ENCODE measurements around the gene CDC123. TPM values are rescaled to one million over a fixed set of nuclear protein-coding genes. Genes with fewer than 3 reads are reported as not detected.
"Not testable (repeated sequence)": the region's sequence is repeated elsewhere in the genome, so short reads cannot be mapped to it uniquely, and the experiment has no call there.

CDC123 gene
- total RNA-seq, 2 donors from 2014 or later, result 161 to 167 TPM

- Mint-ChIP-seq H3K27me3 (peaks cover 0 to 7% of the 10 kb centered on the region in 2 donors), H3K9me3 (no peaks in the 10 kb centered on the region), H3K4me1 (ENCODE audit: low read depth in 2 of 2) (no peaks in the 10 kb centered on the region), H3K27ac (no peak overlapping the region), H3K36me3 (peaks cover 1% of the 10 kb centered on the region), H3K4me3 (no peak overlapping the region)
- ATAC-seq (no peak), DNase-seq (ENCODE audit: low spot score) (no peak)
Measured at GRCh38 chr10:12255048-12255447, 59.1 kb downstream of the CDC123 start.

GRCh38 chr10:12259988-12260387 lies 64.0 kb downstream of the CDC123 start:
- Mint-ChIP-seq H3K36me3 (no peaks in the 10 kb centered on the region), H3K4me1 (ENCODE audit: low read depth in 2 of 2) (peaks cover 21 to 25% of the 10 kb centered on the region in 2 donors), H3K9me3 (no peaks in the 10 kb centered on the region), H3K27me3 (peaks cover 6 to 13% of the 10 kb centered on the region in 2 donors), H3K27ac (no peak overlapping the region), H3K4me3 (no peak overlapping the region)
- DNase-seq (ENCODE audit: low spot score), result no peak
- no peak for ATAC-seq

- H3K27me3 Mint-ChIP-seq, result peaks cover 6 to 11% of the 10 kb centered on the region in 2 donors
- H3K27ac Mint-ChIP-seq, result peak overlapping the region; percentile 39 to 88
- ATAC-seq (peak in 1 of 2 donors; percentile 46), DNase-seq (ENCODE audit: low spot score) (no peak)
- no peaks in the 10 kb centered on the region for H3K9me3 Mint-ChIP-seq
- H3K4me1 Mint-ChIP-seq (ENCODE audit: low read depth in 2 of 2), result peaks cover 29 to 33% of the 10 kb centered on the region in 2 donors
- H3K4me3 Mint-ChIP-seq, result no peak overlapping the region
- no peaks in the 10 kb centered on the region for H3K36me3 Mint-ChIP-seq
Measured at GRCh38 chr10:12262278-12262981, 66.4 kb downstream of the CDC123 start.

GRCh38 chr10:12264204-12264940 lies 68.4 kb downstream of the CDC123 start:
- peak overlapping the region; percentile 75 for H3K4me3 Mint-ChIP-seq
- DNase-seq (ENCODE audit: low spot score), result peak; percentile 90
- peaks cover 32 to 33% of the 10 kb centered on the region in 2 donors for H3K4me1 Mint-ChIP-seq (ENCODE audit: low read depth in 2 of 2)
- peak overlapping the region; percentile 76 to 88 for H3K27ac Mint-ChIP-seq
- H3K36me3 Mint-ChIP-seq, result no peaks in the 10 kb centered on the region
- peaks cover 9 to 11% of the 10 kb centered on the region in 2 donors for H3K27me3 Mint-ChIP-seq
- peak; percentile 88 to 93 for ATAC-seq
- H3K9me3 Mint-ChIP-seq, result no peaks in the 10 kb centered on the region

GRCh38 chr10:12269056-12269455 lies 73.1 kb downstream of the CDC123 start:
- Mint-ChIP-seq H3K27ac (peak overlapping the region in 1 of 2 donors; percentile 74), H3K4me1 (ENCODE audit: low read depth in 2 of 2) (peaks cover 17 to 18% of the 10 kb centered on the region in 2 donors), H3K36me3 (no peaks in the 10 kb centered on the region), H3K27me3 (peaks cover 5 to 6% of the 10 kb centered on the region in 2 donors), H3K4me3 (no peak overlapping the region), H3K9me3 (no peaks in the 10 kb centered on the region)
- no peak for ATAC-seq
- no peak for DNase-seq (ENCODE audit: low spot score)

- Mint-ChIP-seq H3K4me3 (no peak overlapping the region), H3K27ac (no peak overlapping the region), H3K9me3 (no peaks in the 10 kb centered on the region), H3K4me1 (ENCODE audit: low read depth in 2 of 2) (peaks cover 0 to 2% of the 10 kb centered on the region in 2 donors), H3K27me3 (peaks cover 5 to 6% of the 10 kb centered on the region in 2 donors), H3K36me3 (no peaks in the 10 kb centered on the region)
- no peak for DNase-seq (ENCODE audit: low spot score)
- ATAC-seq, result no peak
Measured at GRCh38 chr10:12271210-12271540, 75.2 kb downstream of the CDC123 start.

- H3K9me3 Mint-ChIP-seq; H3K4me3 Mint-ChIP-seq; H3K27ac Mint-ChIP-seq; H3K27me3 Mint-ChIP-seq; H3K36me3 Mint-ChIP-seq; H3K4me1 Mint-ChIP-seq (ENCODE audit: low read depth in 2 of 2); DNase-seq (ENCODE audit: low spot score); ATAC-seq: not testable (repeated sequence)
Measured at GRCh38 chr10:12277862-12278261, 81.9 kb downstream of the CDC123 start.

- Mint-ChIP-seq H3K4me1 (ENCODE audit: low read depth in 2 of 2) (peaks cover 0 to 2% of the 10 kb centered on the region in 2 donors), H3K9me3 (no peaks in the 10 kb centered on the region), H3K4me3 (no peak overlapping the region), H3K27me3 (no peaks in the 10 kb centered on the region), H3K27ac (no peak overlapping the region), H3K36me3 (no peaks in the 10 kb centered on the region)
- ATAC-seq (no peak), DNase-seq (ENCODE audit: low spot score) (no peak)
Measured at GRCh38 chr10:12279281-12279680, 83.3 kb downstream of the CDC123 start.

GRCh38 chr10:12287772-12288171 lies 91.8 kb downstream of the CDC123 start:
- ATAC-seq, result no peak
- H3K27me3 Mint-ChIP-seq, result peaks cover 0 to 2% of the 10 kb centered on the region in 2 donors
- no peaks in the 10 kb centered on the region for H3K36me3 Mint-ChIP-seq
- H3K4me1 Mint-ChIP-seq (ENCODE audit: low read depth in 2 of 2), result peaks cover 0 to 3% of the 10 kb centered on the region in 2 donors
- H3K9me3 Mint-ChIP-seq, result no peaks in the 10 kb centered on the region
- no peak overlapping the region for H3K4me3 Mint-ChIP-seq
- DNase-seq (ENCODE audit: low spot score), result no peak
- peak overlapping the region in 1 of 2 donors; percentile 56 for H3K27ac Mint-ChIP-seq

GRCh38 chr10:12297784-12298183 lies 101.8 kb downstream of the CDC123 start:
- H3K27ac Mint-ChIP-seq, result not testable (repeated sequence)

GRCh38 chr10:12299222-12299965 lies 103.4 kb downstream of the CDC123 start:
- Mint-ChIP-seq H3K27me3 (peaks cover 0 to 5% of the 10 kb centered on the region in 2 donors), H3K9me3 (peaks cover 3% of the 10 kb centered on the region), H3K4me3 (no peak overlapping the region), H3K4me1 (ENCODE audit: low read depth in 2 of 2) (peaks cover 0 to 3% of the 10 kb centered on the region in 2 donors), H3K36me3 (no peaks in the 10 kb centered on the region), H3K27ac (no peak overlapping the region)
- DNase-seq (ENCODE audit: low spot score), result no peak
- no peak for ATAC-seq

More at GRCh38 chr10:12297784-12298183, 101.8 kb downstream of the CDC123 start:
- ATAC-seq; H3K4me3 Mint-ChIP-seq; H3K27me3 Mint-ChIP-seq; H3K4me1 Mint-ChIP-seq (ENCODE audit: low read depth in 2 of 2); H3K9me3 Mint-ChIP-seq; H3K36me3 Mint-ChIP-seq; DNase-seq (ENCODE audit: low spot score): not testable (repeated sequence)

Data from natural killer cell treated with Interleukin-12 subunit alpha and Interleukin-12 subunit beta and Interleukin-15 and Interleukin-18, amount 100 ng/mL, for 72 hours (primary cell).